GM19372 (cell line): ENCODE measurements around the gene SPEF2.
"Not testable (repeated sequence)": the region's sequence is repeated elsewhere in the genome, so short reads cannot be mapped to it uniquely, and the experiment has no call there.

ENCODE experiments used
- ATAC-seq: cut with Tn5 transposase; IDR thresholded peaks from one replicate; pipeline ENCODE4 v1.9.1; 2021; ENCODE audit warnings: mild to moderate bottlenecking, low read depth, moderate library complexity; ENCODE audit not compliant: unreplicated experiment

Gene SPEF2

GRCh38 chr5:35656721-35657120 is 39.1 kb downstream of the SPEF2 start:
- no peak for ATAC-seq

- no peak for ATAC-seq
Measured at GRCh38 chr5:35657877-35658276, 40.2 kb downstream of the SPEF2 start.

GRCh38 chr5:35659556-35659955 is 41.9 kb downstream of the SPEF2 start:
- ATAC-seq: no peak

- no peak for ATAC-seq
Measured at GRCh38 chr5:35660451-35660850, 42.8 kb downstream of the SPEF2 start.

- ATAC-seq: no peak
Measured at GRCh38 chr5:35664584-35664983, 46.9 kb downstream of the SPEF2 start.

- no peak for ATAC-seq
Measured at GRCh38 chr5:35665096-35665495, 47.4 kb downstream of the SPEF2 start.

- no peak for ATAC-seq
Measured at GRCh38 chr5:35668319-35668718, 50.7 kb downstream of the SPEF2 start.

- no peak for ATAC-seq
Measured at GRCh38 chr5:35668794-35669193, 51.1 kb downstream of the SPEF2 start.

- no peak for ATAC-seq
Measured at GRCh38 chr5:35671541-35672295, 54.1 kb downstream of the SPEF2 start.

- not testable (repeated sequence) for ATAC-seq
Measured at GRCh38 chr5:35672296-35672655, 54.6 kb downstream of the SPEF2 start.

- ATAC-seq: no peak
Measured at GRCh38 chr5:35672995-35673394, 55.3 kb downstream of the SPEF2 start.

- ATAC-seq: no peak
Measured at GRCh38 chr5:35674049-35674448, 56.4 kb downstream of the SPEF2 start.

- ATAC-seq: no peak
Measured at GRCh38 chr5:35675392-35675791, 57.7 kb downstream of the SPEF2 start.

GRCh38 chr5:35677878-35678277 is 60.2 kb downstream of the SPEF2 start:
- ATAC-seq: no peak

- ATAC-seq: no peak
Measured at GRCh38 chr5:35678661-35679060, 61.0 kb downstream of the SPEF2 start.

GRCh38 chr5:35679357-35679756 is 61.7 kb downstream of the SPEF2 start:
- ATAC-seq: no peak

GRCh38 chr5:35681911-35682310 is 64.2 kb downstream of the SPEF2 start:
- no peak for ATAC-seq

- ATAC-seq: no peak
Measured at GRCh38 chr5:35683466-35683865, 65.8 kb downstream of the SPEF2 start.

GRCh38 chr5:35685161-35685560 is 67.5 kb downstream of the SPEF2 start:
- no peak for ATAC-seq

GRCh38 chr5:35687961-35688360 is 70.3 kb downstream of the SPEF2 start:
- ATAC-seq: no peak

GRCh38 chr5:35694481-35694880 is 76.8 kb downstream of the SPEF2 start:
- no peak for ATAC-seq

- no peak for ATAC-seq
Measured at GRCh38 chr5:35698047-35698808, 80.6 kb downstream of the SPEF2 start.
